BLaER1 (cell line): ENCODE data around the gene MLKL.
"Not testable (repeated sequence)": the region's sequence is repeated elsewhere in the genome, so short reads cannot be mapped to it uniquely, and the experiment has no call there.

ENCODE experiments used
- H3K27ac ChIP-seq: shearing (Covaris generic); formaldehyde crosslinking; 2 replicates; pipeline ENCODE4 v1.8.1; 2022
- H3K27me3 ChIP-seq: shearing (Covaris generic); formaldehyde crosslinking; 2 replicates; pipeline ENCODE4 v1.8.1; 2022
- H3K36me3 ChIP-seq: shearing (Covaris generic); formaldehyde crosslinking; 2 replicates; pipeline ENCODE4 v1.8.1; 2022
- H3K4me1 ChIP-seq: shearing (Covaris generic); formaldehyde crosslinking; 2 replicates; pipeline ENCODE4 v1.8.1; 2022
- H3K4me2 ChIP-seq: shearing (Covaris generic); formaldehyde crosslinking; 2 replicates; pipeline ENCODE4 v1.8.1; 2022
- H3K4me3 ChIP-seq: shearing (Covaris generic); formaldehyde crosslinking; 2 replicates; pipeline ENCODE4 v1.8.1; 2022
- H3K9ac ChIP-seq: shearing (Covaris generic); formaldehyde crosslinking; 2 replicates; pipeline ENCODE4 v1.8.1; 2022
- H3K9me3 ChIP-seq: shearing (Covaris generic); formaldehyde crosslinking; 2 replicates; pipeline ENCODE4 v1.8.1; 2022
- H4K20me1 ChIP-seq: shearing (Covaris generic); formaldehyde crosslinking; 2 replicates; pipeline ENCODE4 v1.8.1; 2022
- Cebpa-rat ChIP-seq: shearing (Covaris generic); IDR thresholded peaks from 2 replicates; pipeline ENCODE4 v1.8.1; 2022

Gene MLKL

GRCh38 chr16:74673876-74674275 is 26.8 kb downstream of the MLKL start:
- Histone ChIP-seq H3K36me3 (peaks cover 48% of the 10 kb centered on the region), H3K9me3 (0 out of 2 replicates have a peak, but pooled peaks cover 3% of the 10 kb centered on the region), H3K9ac (no peak overlapping the region), H3K27ac (no peak overlapping the region), H3K4me1 (no peaks in the 10 kb centered on the region), H3K4me2 (no peak overlapping the region), H4K20me1 (no peaks in the 10 kb centered on the region), H3K4me3 (no peak overlapping the region), H3K27me3 (no peaks in the 10 kb centered on the region)
- no peak for TF ChIP-seq Cebpa-rat

GRCh38 chr16:74668877-74669276 is 31.8 kb downstream of the MLKL start:
- not testable (repeated sequence) for H3K27ac ChIP-seq, H3K9ac ChIP-seq, H3K27me3 ChIP-seq, H3K4me2 ChIP-seq, H3K4me3 ChIP-seq
- Histone ChIP-seq H3K9me3 (peaks cover 14% of the 10 kb centered on the region; the same call in 1 of the 2 replicates), H3K4me1 (peaks cover 29% of the 10 kb centered on the region), H4K20me1 (peaks cover 27% of the 10 kb centered on the region), H3K36me3 (peaks cover 38% of the 10 kb centered on the region)

GRCh38 chr16:74667255-74667700 is 33.4 kb downstream of the MLKL start:
- Histone ChIP-seq H3K36me3 (peaks cover 40% of the 10 kb centered on the region), H3K27ac (peak overlapping the region; percentile 99), H3K4me3 (peak overlapping the region; percentile 98), H4K20me1 (peaks cover 43% of the 10 kb centered on the region), H3K4me2 (peak overlapping the region; percentile 88), H3K27me3 (no peaks in the 10 kb centered on the region), H3K4me1 (peaks cover 45% of the 10 kb centered on the region), H3K9ac (peak overlapping the region; percentile 81), H3K9me3 (peaks cover 14% of the 10 kb centered on the region; the same call in 1 of the 2 replicates)
- no peak for TF ChIP-seq Cebpa-rat

GRCh38 chr16:74666425-74667254 is 34.0 kb downstream of the MLKL start, which contains the start of gene RFWD3:
Gene RFWD3 (minus strand): TSS chr16:74666877. CDS start chr16:74661449, 5,428 bp downstream.
- H3K27me3 ChIP-seq: no peaks in the 10 kb centered on the region
- H3K4me2 ChIP-seq: peak within 1 kb of the TSS; percentile 88
- peak within 1 kb of the TSS; percentile 98 for H3K4me3 ChIP-seq
- peaks cover 50% of the 10 kb centered on the region for H4K20me1 ChIP-seq
- peak within 1 kb of the TSS; percentile 99 for H3K27ac ChIP-seq
- peak within 1 kb of the TSS; percentile 99 for H3K9ac ChIP-seq
- H3K4me1 ChIP-seq: peaks cover 52% of the 10 kb centered on the region
- H3K9me3 ChIP-seq: peaks cover 14% of the 10 kb centered on the region; the same call in 1 of the 2 replicates
- H3K36me3 ChIP-seq: peaks cover 40% of the 10 kb centered on the region
- no peak for TF ChIP-seq Cebpa-rat

- Histone ChIP-seq H3K4me3 (peak overlapping the region; percentile 98), H3K27ac (peak overlapping the region; percentile 99), H3K9me3 (peaks cover 14% of the 10 kb centered on the region; the same call in 1 of the 2 replicates), H3K36me3 (peaks cover 47% of the 10 kb centered on the region), H3K27me3 (no peaks in the 10 kb centered on the region), H4K20me1 (peaks cover 56% of the 10 kb centered on the region), H3K4me2 (peak overlapping the region; percentile 68), H3K4me1 (peaks cover 58% of the 10 kb centered on the region), H3K9ac (peak overlapping the region; percentile 99)
- TF ChIP-seq Cebpa-rat: no peak
Observed at GRCh38 chr16:74666010-74666421, 34.6 kb downstream of the MLKL start.

GRCh38 chr16:74661064-74661463 is 39.6 kb downstream of the MLKL start:
- Histone ChIP-seq H3K9me3 (no peaks in the 10 kb centered on the region), H3K27me3 (no peaks in the 10 kb centered on the region), H3K9ac (no peak overlapping the region), H3K36me3 (peaks cover 96% of the 10 kb centered on the region), H3K27ac (no peak overlapping the region), H3K4me3 (no peak overlapping the region), H3K4me1 (peaks cover 86% of the 10 kb centered on the region), H4K20me1 (peaks cover 100% of the 10 kb centered on the region), H3K4me2 (peak overlapping the region; percentile 44)
- TF ChIP-seq Cebpa-rat: no peak

- H3K4me3 ChIP-seq: no peak overlapping the region
- H3K27ac ChIP-seq: no peak overlapping the region
- no peak for TF ChIP-seq Cebpa-rat
- H3K9me3 ChIP-seq: no peaks in the 10 kb centered on the region
- H3K4me2 ChIP-seq: peak overlapping the region; percentile 44
- H3K36me3 ChIP-seq: peaks cover 100% of the 10 kb centered on the region
- H3K27me3 ChIP-seq: no peaks in the 10 kb centered on the region
- H4K20me1 ChIP-seq: peaks cover 100% of the 10 kb centered on the region
- no peak overlapping the region for H3K9ac ChIP-seq
- H3K4me1 ChIP-seq: peaks cover 80% of the 10 kb centered on the region
Observed at GRCh38 chr16:74660383-74660782, 40.3 kb downstream of the MLKL start.

GRCh38 chr16:74659041-74659440 is 41.6 kb downstream of the MLKL start:
- Histone ChIP-seq H3K4me3 (no peak overlapping the region), H3K4me1 (peaks cover 66% of the 10 kb centered on the region), H3K36me3 (peaks cover 100% of the 10 kb centered on the region), H3K9me3 (no peaks in the 10 kb centered on the region), H3K4me2 (peak overlapping the region; percentile 44), H3K27me3 (no peaks in the 10 kb centered on the region), H4K20me1 (peaks cover 100% of the 10 kb centered on the region), H3K9ac (no peak overlapping the region), H3K27ac (no peak overlapping the region)
- TF ChIP-seq Cebpa-rat: no peak

- no peaks in the 10 kb centered on the region for H3K27me3 ChIP-seq
- peaks cover 100% of the 10 kb centered on the region for H4K20me1 ChIP-seq
- no peak overlapping the region for H3K27ac ChIP-seq
- no peak overlapping the region for H3K4me3 ChIP-seq
- H3K9me3 ChIP-seq: no peaks in the 10 kb centered on the region
- peaks cover 98% of the 10 kb centered on the region for H3K36me3 ChIP-seq
- no peak for TF ChIP-seq Cebpa-rat
- H3K4me1 ChIP-seq: peaks cover 57% of the 10 kb centered on the region
- H3K9ac ChIP-seq: no peak overlapping the region
- H3K4me2 ChIP-seq: peak overlapping the region; percentile 44
Observed at GRCh38 chr16:74657870-74658642, 42.6 kb downstream of the MLKL start.
